GM21390 (cell line): ENCODE data around the gene SOS1.
"Not testable (repeated sequence)": the region's sequence is repeated elsewhere in the genome, so short reads cannot be mapped to it uniquely, and the experiment has no call there.

Source experiments
- ATAC-seq: cut with Tn5 transposase; IDR thresholded peaks from one replicate; pipeline ENCODE4 v1.9.1; 2021; ENCODE audit not compliant: unreplicated experiment

Gene SOS1

DNA sequence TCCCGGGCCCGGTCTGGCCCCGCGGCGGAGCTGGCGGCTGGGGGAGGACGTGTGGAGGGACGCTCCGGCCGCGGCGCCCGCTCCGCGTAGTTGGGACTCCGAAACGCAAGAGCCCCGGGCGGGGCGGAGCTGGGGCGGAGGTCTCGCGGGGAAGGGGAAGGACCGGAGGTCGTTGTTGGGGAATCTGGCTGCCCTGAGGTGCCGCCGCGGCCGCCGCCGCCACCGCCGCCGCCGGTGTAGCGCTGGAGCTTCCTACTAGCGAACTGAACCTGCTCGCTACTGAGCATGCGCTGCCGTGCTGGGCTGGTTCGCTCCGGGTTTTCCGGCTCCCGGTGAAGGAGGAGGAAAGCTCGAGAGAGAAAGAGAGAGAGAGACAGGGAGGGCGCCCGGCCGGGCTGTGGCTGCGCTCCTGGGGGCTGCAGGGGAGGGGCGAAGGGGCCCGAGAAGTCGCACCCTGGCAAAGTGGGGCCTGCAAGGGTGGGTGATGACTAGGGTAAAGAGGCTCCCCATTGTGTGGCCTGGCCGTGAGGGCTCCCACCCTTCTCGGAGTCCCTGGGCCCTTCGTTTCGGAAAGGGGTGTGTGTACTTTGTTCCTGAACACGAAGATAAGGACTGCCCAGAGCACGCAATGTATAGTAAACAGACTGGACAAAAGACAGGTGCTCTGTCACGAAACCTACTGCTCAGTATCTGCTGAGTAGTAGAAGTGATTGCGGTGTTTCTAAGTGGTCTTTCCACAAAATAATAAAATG, at the start of gene SOS1:
TSS of gene SOS1 (minus strand) at position 281 of the 752 bp plus-strand sequence. CDS start 629 bp downstream, outside the sequence.
- ATAC-seq, result peak; percentile 45

DNA sequence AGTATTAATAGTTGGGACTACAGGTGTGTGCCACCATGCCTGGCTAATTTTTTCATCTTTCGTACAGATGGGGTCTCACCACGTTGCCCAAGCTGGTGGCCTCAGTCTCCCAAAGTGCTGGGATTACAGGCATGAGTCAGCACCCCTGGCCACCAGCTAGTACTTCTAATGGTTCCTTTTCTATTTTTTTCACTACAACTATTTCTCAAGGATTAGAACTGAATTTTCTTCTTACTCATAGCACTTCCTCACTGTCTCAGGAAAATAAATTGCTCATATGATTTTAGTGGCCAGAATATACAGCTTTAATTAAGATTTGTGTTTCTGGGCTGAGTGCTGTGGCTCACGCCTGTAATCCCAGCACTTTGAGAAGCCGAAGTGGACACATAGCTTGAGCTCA, 43.2 kb upstream of the SOS1 start:
- no peak for ATAC-seq

DNA sequence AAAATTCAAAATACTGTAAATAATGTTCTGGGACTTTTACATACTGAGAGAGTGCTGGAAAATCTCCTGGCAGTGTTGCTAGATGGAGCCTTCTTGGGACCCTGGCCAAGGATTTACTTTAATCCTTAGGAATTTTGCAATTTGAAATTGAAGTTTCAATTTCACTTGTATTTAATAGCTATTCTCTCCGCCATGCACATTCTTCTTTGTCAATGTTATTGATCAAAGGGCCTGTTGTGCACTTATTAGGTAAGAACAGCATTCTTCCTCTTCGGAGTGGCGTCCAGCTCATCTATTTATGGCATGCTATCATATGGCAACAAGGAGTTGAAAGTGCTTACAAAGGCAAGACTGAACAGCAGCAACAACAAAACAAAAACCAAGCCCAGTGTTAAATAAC, 40.1 kb upstream of the SOS1 start:
- ATAC-seq, result no peak

DNA sequence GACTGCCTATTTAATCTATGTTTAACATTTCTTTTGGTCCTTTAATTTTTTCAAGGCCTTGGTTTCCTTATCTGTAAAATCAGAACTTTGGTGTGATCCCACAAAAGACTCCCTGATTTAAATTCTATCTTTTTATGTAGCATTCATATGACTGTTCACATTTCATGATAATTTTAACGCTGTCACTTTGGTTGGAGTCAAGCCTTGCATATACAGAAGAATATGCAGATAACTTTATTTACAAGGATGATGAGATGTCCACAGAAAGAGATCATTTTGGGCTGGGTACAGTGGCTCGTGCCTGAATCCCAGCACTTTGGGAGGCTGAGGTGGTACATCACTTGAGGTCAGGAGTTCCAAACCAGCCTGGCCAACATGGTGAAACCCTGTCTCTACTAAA, 38.4 kb upstream of the SOS1 start:
- ATAC-seq, result no peak

DNA sequence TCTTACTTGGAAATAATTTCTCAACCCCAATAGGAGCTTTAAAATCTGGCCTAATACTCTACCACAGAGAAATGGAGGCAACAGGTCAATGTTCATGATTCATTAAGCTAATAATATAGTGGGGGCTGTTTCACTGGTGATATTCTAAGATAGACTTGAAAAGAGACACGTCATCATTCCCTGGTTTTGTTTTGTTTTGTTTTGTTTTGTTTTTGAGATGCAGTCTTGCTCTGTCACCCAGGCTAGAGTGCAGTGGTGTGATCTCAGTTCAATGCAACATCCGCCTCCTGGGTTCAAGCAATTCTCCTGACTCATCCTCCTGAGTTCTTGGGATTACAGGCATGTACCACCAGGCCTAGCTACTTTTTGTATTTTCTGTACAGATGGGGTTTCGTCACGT, 37.5 kb upstream of the SOS1 start:
- ATAC-seq, result no peak

- no peak for ATAC-seq
Observed at GRCh38 chr2:39156846-39157245, 36.0 kb upstream of the SOS1 start.

GRCh38 chr2:39156107-39156506, 35.3 kb upstream of the SOS1 start:
- no peak for ATAC-seq

DNA sequence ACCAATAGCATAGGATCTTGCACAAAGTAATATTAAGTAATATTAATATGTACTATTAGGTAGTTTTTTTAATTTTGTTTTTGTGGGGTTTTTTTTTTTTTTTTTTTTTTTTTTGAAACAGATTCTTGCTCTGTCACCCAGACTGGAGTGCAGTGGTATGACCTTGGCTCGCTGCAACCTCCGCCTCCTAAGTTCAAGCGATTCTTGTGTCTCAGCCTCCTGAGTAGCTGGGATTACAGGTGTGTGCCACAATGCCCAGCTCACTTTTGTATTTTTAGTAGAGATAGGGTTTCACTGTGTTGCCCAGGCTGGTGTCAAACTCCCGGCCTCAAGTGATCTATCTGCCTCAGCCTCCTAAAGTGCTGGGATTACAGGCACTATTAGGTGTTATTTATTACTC, 34.7 kb upstream of the SOS1 start:
- ATAC-seq, result not testable (repeated sequence)

DNA sequence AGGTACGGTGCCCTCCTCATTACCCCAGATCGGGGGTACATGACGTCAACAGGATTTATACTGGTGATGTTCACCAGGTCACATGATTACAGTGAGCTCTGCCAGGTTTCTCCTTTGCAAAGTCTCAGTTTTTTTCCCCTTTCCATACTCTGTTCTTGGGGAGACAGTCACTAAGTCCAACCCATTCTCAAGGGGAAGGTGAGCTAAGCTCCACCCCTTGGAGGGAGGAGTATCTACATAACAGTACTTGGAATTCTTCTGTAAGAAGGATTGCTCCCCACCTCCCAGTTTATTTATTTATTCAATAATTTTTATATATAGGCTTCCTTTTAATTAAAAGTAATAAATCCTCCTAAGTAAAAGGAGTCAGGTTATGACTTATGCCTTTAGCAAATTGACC, 34.1 kb upstream of the SOS1 start:
- no peak for ATAC-seq

DNA sequence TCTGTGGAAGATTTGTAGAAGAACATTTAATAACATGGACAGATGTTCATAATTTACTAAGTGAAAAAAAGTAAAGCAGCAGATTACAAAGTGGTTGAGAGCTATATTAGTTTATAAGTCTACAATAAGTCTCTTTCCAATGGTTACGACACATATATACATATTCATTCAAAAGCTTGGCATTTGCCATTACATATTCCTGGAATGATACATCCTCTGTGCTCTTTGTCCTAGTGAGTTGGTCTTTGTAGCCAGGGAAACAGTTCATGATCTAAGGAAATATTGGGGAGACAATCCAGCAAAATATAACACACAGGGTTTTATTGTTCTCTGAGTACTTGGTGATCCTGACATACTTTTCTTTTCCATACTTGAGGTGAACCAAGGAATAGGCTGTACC, 32.5 kb upstream of the SOS1 start:
- no peak for ATAC-seq

- ATAC-seq, result no peak
Observed at GRCh38 chr2:39152504-39152903, 31.7 kb upstream of the SOS1 start.

DNA sequence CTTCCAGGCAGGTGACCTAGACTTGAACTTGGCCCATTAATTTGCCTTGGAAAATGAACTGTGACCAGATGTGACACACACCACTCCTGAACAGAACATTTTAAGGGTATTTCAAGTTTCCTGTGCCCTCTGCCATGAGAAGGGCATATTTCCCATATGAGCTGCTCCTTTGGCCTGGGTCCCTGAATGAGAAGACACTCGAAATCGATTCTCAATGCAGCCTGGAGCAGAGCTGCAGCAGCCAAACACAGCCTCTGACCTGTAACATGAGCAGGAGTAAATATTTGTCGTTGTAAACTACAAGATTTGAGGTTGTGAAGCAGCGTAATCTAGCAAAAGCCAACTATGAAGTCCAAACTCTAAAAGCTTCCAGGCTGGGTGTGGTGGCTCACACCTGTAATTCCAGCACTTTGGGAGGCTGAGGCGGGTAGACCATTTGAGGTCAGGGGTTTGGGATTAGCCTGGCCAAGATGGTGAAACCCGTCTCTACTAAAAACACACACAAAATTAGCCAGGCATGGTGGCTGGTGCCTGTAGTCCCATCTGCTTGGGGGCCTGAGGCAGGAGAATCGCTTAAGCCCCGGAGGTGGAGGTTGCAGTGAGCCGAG, 30.1 kb upstream of the SOS1 start:
- ATAC-seq, result no peak

DNA sequence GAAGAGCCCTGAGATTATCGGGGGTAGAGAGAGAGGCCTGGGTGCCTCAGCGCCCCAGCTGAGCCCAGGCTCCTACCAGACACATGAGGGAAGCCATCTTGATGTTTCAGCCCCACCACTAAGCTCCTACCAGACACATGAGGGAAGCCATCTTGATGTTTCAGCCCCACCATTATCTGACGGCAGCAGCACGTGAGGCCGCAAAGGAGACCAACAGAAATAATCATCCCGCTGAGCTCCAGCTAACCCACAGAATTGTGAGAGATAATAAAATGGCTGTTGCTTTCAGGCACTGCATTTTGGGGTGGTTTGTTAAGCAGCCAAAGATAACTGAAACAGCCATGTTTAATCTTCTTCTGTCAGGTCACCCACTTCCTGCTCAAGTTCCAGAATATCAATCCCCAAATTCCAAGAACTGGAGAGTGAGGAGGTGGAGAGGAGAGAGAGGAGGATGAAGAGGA, 29.3 kb upstream of the SOS1 start:
- no peak for ATAC-seq

- ATAC-seq, result no peak
Observed at GRCh38 chr2:39146630-39147029, 25.8 kb upstream of the SOS1 start.

GRCh38 chr2:39145906-39146421, 25.1 kb upstream of the SOS1 start:
- no peak for ATAC-seq

GRCh38 chr2:39144416-39144815, 23.6 kb upstream of the SOS1 start:
- ATAC-seq, result no peak

DNA sequence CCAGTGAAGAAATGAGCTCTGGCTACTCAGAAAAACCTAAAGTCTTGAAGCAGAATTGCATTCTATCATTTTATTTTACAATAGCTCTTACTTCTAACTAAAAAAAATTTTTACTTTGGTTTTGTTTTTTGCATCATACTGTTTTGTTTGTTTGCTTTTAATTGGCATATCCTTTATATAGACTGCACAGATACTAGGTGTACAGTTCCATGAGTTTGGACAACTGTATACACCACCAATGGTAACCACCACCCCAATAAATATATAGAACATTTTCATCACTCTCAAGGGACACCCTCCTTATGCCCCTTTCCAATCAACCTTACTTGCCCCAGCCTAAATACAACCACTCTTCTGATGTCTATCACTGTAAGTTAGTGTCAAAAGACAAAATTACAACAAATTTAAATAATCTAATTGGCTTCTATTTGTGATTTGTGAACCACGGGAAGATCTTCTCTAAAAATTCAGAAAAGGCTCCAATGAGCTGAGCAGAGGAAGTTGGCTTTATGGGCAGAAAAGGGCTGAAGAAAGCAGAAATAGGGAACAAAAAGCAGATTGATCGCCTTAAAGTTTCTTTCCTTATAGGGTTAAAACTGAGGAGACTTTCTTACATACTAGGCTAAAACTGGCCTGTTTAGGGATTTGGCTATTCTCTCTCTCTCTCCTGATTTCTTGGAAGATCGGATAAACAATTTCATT, 22.2 kb upstream of the SOS1 start:
- no peak for ATAC-seq

DNA sequence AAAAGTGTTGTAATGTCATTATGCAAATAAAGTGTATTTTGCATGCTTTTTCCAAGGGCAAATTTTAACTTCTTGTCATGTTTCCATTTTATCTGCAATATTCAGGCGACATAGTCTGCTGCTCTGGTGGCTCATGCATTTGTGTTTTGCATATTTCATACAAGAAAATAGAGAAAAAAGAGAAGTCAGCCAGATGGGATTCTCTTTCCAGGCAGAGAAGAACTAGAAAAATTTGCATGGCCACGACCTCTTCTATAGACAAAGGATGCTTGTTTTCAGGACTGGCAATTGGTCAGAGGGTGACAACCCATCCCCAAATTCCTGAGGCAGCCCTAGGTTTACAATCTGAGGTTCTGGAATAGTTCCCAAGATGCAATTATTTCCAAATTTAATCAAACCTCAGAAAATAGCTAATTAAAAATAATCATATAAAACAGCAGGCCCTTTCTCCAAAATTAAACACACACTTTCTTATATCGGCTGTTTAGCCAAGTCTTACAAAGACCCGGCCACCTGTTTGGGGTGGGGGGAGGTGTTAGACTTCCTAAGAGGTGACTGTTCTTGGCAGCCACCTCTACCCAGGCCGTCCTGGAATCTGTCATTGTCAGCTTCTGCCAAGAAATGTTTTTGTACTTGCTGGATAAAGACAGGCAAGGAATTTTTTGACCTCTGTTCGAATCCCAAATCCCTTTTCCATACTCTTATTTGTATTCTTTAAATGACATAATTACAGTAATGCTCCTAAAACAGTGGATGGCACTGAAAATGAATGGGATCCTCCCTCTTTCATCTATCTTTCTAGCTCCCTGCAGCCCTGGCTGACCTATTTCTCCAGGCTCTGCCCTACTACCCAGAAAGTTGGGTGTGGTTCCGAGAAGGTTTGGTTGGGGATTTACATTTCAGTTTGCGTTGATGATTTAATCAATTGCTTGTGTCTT, 20.8 kb upstream of the SOS1 start:
- ATAC-seq, result peak; percentile 88

DNA sequence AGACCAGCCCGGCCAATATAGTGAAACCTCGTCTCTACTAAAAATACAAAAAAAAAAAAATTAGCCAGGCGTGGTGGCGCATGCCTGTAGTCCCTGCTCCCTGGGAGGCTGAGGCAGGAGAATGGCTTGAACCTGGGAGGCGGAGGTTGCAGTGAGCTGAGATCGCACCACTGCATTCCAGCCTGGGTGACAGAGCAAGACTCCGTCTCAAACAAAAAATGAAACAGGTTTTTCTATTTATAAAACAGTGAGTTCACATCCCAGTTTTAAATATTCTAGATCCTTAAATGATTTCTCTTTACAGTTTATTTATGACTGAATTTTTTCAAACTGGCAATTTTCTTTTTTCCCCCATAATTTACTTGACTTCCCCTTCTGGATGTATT, 20.1 kb upstream of the SOS1 start:
- ATAC-seq, result not testable (repeated sequence)

DNA sequence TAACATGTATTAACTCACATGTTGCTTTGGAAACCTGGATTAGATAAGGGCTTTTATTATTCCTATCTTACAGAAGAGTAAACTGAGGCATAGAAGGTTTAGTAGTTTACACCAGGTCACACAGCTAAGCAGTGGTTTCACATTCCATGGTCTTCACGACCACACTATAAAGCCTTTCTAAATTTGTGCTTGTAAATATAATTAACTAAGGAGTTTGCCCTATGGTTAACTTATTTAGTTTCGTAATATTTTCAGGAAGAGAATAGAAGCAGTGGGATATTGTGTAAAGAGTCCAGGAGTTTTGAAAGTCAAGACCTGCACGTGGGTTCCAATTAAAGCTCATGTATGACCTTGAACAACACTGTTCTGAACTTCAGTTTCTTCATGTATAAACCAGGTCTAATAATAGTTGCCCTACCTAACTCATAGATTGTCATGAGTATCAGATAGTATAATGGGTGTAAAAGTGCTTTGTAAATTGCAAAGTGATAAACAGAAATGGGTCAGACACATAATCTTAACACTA, 19.5 kb upstream of the SOS1 start:
- no peak for ATAC-seq
